Stimulated activated CD4-positive, alpha-beta T cell treated with anti-CD3 and anti-CD28 coated beads, Interleukin-2, amount 100 ng/mL, for 48 hours (primary cell): ENCODE results near the gene ZNF669.
"Not testable (repeated sequence)": the region's sequence is repeated elsewhere in the genome, so short reads cannot be mapped to it uniquely, and the experiment has no call there.

Source experiments
- DNase-seq, 2 donors: peaks; one replicate each; pipeline ENCODE4 v3.0.0-alpha.2; 2020

Gene ZNF669

DNA sequence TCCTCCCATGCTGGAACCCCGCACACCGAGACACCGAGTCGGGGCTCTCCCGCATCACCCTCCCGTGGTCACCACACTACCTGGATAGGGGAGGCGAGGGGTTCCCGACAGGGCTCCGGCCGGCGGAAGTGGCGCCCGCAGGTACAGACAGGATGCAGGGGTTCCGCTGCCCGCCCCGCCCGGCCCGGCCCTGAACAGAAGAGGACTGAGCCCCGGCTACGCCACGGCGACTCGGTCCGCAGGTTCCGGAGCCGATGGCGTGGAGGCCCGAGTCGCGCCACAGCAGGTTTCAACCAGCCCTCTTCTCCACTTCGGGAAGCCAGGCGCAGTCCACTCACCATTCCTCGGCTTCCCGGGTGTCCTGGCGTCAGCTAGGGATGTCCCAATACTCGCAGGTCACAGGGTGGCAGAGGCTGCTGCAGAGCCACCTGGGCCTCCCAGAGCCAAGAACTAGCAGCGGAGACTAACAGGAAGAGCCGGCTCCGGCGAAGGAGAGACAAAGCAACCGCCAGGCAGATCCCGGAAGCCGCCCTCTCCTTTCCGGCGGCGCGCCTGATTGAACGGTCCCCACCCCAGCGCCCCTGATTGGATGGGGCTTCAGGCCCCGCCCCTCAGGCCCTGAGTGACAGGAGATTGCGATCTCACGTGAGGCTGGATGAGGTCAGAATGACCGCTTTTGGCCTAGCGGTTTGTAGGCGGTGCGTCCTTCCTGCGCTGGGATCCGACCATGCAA is at the start of gene ZNF669:
TSS of gene ZNF669 (minus strand) at position 498 of the 733 bp plus-strand sequence. CDS start at position 341, 157 bp downstream.
- DNase-seq, result peak; percentile 88 to 89

DNA sequence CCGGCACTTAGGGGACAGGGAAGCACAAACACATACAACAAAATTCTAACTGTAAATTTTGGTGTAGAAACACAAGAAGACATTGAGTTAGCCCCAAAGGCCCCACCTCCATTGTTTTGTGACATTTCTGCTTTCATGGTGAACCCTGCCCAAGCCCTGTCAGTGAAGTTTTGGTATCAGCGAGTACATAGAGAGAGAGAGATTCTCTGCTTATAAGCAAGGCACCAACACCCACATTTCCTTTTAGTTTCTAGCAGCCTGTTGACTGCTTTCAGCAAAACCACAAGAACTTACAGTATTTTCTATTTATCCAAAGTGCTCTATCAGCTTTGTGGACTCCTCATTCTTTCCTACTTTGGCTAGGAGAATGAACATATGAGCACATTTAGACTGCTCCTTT is 43.6 kb upstream of the ZNF669 start:
- DNase-seq, result no peak

DNA sequence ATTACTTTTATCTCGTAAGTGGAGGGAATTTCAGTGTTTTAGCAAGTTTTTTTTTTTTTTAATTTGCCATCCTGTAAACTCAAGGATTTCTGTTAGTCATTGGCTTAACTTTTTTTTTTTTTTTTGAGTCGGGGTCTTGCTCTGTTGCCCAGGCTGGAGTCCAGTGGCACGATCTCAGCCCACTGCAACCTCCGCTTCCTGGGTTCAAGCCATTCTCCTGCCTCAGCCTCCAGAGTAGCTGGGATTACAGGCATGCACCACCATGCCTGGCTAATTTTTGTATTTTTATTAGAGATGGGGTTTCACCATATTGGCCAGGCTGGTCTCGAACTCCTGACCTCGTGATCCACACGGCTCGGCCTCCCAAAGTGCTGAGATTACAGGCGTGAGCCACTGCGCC is 43.0 kb upstream of the ZNF669 start:
- DNase-seq, result not testable (repeated sequence)

DNA sequence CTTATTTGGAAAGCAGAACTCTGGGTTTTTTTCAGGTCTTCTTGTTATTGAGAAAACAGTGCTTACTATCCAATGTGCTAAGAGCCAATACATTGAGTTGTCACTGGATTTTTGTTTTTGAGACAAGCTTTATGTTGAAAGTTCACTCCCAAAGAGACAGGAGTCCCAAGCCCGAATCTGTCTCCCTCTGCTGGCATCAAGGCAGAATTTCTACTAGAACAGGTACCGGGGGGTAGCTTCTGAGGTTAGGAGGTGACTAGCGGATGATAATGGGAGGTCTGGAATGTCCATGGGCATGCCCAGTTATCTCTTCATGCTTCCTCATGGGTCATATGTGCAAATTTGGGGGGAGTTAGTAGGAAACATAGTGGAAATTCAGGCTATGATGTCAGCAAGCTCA is 42.5 kb upstream of the ZNF669 start:
- no peak for DNase-seq

DNA sequence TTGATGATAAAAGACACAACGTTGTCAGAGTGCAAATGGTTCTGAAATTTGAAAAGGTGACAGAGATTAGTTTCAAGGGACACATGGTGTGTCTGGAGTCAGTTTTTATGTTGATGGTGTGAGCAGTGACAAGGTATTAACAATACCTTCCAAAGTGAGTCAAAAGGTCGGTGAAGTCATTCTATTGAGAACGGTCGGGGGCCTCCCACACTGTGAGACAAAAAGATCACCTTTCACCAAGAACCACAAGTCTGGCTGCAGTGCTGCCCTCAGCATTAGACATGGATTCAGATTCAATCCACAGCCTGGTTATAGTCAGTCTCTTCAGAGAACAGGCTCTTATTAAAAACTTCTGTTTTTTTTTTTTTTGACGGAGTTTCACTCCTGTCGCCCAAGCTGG is 41.1 kb upstream of the ZNF669 start:
- no peak for DNase-seq

DNA sequence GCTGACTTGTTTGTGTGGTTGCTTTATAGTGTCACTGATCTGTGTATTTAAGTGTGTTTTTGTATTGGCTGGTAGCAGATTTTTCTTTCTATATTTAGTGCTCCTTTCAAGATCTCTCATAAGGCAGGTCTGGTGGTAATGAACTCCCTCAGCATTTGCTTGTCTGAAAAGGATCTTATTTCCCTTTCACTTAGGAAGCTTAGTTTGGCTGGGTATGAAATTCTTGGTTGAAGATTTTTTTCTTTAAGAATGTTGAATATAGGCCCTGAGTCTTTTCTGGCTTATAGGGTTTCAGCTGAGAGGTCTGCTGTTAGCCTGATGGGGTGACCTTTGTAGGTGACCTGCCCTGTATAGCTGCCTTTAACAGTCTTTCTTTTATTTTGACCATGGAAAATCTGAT is 35.4 kb upstream of the ZNF669 start:
- DNase-seq, result not testable (repeated sequence)

DNA sequence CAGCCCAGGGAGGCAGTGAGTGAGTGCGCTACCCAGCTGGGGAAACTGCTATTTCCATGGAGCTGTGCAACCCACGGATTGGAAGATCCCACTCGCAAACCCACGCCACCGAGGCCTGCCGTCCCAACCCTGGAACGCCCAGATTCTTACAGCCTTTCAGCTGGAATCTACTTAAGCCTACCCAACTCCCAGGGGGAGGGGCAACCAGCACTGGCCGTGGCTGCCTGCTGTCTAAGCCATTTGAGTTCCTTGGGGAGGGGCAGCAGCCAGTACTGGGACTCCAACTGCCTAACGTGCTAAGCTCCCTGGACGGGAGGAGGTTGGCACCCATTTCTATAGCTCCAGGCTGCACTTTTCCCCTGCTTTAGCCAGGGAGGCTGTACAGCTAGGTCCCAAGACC is 27.1 kb upstream of the ZNF669 start:
- no peak for DNase-seq

DNA sequence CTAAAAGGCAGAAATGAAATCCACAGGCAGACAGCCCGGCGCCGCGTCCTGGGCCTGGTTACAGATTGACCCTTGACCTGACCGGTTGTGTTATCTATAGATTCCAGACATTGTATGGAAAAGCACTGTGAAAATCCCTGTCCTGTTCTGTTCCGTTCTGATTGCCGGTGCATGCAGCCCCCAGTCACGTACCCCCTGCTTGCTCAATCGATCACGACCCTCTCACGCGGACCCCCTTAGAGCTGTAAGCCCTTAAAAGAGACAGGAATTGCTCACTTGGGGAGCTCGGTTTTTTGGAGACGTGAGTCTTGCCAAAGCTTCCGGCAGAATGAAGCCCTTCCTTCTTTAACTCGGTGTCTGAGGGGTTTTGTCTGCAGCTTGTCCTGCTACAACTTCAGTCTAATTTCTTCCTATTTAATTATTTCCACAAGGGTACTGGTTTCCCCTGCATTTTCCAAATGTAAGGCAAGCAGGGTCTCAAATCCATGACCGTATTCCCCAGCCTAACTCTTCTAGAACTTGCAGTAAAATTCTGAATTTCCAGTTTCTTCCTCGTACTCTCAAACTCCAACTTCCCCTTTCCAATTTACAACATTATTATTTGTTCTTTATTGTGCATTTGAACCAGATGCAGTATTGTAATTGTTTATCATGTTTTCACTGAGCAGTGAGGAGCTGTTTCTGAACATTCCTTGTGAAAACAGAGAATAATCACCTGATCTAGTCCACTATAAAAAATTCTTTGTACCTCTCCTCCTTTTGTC is 23.5 kb upstream of the ZNF669 start:
- DNase-seq, result not testable (repeated sequence)

DNA sequence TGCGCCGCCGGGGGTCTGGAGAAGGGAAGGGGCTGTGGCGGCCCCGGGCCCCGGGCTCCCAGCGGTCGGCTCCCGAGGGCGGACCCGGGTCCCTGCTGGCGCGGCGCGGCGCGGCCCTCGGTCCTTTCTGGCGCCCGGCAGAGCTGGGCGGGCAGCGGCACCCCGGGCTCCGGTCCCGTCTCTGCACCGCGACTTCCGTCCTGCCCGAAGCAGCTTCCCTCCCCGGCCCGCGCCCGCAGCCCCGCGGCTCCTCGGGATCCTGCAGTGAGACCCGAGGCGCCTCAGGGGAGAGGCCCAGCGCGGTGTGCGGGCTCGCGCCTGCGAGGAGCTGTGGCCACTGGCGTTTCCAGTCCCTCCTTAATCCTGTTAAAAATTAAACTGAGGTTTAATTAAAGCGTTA is 22.4 kb upstream of the ZNF669 start:
- DNase-seq, result not testable (repeated sequence)

DNA sequence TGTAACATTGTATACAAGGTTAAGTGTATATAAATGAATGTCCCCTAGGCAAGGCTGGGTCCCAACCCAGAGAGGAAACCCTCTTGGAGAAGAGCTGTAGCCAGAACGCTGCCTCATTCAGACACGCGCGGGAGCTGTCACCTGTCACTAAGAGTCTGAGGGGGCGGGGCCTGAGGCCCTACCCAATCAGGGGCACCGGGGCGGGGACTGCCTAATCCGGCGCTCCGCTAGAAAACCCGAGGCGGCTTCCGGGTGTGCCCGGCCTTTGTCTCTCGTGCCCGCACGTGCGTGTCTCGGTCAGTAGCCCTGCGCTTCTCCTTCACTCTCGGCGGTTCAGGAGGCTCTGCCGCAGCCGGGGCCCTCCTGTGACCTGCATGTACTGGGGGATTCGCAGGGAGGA is 22.0 kb upstream of the ZNF669 start:
- not testable (repeated sequence) for DNase-seq

DNA sequence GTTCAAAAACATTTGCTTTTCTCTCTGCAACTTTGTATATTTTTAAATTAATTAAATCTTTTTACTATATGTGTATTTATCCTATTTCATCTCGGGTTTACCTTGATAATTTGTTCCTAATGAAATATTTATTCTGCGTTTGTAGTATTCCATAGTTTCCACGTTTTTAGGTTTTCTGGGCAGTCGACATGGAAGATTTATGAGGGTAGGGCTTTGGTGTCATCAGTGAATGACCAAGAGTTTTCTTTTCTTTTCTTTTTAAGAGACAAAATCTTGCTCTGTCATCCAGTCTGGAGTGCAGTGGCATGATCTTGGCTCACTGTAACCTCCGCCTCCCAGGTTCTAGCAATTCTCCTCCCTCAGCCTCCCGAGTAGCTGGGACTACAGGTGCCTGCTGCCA is 17.2 kb upstream of the ZNF669 start:
- DNase-seq, result no peak

DNA sequence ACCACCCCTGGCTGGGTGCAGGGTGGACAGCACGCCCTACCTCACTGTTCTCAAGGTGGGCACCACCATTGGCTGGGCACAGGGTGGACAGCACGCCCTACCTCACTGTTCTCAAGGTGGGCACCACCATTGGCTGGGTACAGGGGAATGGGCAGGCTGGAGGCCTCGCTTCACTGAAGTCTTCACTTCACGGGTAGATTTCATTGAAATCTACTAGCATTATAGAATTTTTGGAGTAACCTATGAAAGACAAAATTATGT is 16.2 kb upstream of the ZNF669 start:
- not testable (repeated sequence) for DNase-seq

DNA sequence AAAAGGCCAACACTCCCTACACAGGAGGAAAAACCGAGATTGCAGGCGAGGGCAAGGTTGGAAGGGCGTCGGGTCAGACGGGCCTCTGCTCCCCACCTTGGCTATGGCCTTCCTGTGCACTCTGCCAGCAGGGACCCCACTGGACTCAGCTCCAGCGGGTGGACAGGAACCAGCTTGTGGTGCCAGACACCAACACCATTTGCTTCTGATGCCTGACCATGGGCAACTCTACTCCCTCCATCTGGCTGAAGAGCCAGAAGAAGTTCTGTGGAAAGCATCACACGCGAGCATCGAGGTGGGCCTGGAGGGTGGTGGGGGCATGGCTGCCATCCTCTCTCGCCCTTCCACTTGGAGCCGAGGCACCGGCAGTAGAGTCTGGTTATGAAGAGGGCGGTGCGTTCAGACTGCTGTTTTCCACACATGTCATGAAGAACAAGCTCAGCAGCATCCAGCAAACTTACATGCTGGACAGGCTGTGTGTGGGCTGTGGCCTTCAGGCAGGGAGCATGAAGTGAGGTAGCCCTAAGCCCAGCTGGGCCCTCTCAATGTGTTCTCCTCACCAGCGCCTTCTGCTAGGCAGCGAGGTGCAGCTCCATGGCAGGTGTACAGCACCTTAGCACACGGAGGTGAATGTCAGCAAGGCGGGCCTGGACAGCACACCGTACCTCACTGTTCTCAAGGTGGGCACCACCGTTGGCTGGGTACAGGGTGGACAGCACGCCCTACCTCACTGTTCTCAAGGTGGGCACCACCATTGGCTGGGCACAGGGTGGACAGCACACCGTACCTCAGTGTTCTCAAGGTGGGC is 15.6 kb upstream of the ZNF669 start:
- no peak for DNase-seq

DNA sequence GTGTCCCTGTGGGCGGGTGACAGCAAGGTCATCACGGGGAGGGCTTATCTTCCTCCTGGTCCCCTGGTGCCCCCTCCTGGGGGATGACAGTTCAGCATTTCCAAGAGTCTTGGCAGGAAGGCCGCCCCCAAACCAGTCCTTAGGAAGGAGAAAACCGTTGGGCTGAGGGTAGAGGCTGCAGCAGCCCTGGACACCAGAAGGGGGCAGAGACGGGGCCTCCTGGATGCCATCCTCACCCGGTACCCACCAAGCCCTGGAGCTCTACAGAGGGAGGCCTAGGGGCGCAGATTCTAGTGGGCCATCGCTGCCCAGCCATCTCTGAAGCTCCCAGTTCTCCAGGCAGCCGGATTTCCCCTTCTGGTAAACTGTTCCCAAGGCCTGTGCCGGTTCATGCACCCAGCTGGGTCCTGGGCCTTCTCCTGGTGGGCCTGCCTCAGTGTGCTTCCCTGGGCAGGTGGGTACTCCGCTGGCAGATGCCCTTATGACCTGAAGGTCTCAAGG is 14.8 kb upstream of the ZNF669 start:
- peak in 1 of 2 donors; percentile 10 for DNase-seq

DNA sequence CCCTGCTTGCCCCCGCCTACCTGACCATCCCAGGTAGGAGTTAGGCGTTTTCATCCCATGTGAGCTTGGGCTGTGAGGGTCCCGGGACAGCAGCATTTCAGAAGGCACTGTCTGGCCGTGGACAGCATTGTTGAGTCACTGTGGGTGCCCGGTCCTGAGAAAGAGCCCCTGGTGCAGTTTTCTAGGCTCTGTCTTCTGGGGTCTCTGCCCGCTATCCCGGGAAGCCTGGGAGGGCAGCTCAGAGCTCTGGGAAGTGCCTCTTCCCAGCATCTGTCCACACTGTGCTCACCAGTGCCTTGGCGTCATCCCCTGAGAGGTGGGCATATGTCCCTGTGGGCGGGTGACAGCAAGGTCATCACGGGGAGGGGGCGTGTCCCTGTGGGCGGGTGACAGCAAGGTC is 11.4 kb upstream of the ZNF669 start:
- DNase-seq, result no peak

DNA sequence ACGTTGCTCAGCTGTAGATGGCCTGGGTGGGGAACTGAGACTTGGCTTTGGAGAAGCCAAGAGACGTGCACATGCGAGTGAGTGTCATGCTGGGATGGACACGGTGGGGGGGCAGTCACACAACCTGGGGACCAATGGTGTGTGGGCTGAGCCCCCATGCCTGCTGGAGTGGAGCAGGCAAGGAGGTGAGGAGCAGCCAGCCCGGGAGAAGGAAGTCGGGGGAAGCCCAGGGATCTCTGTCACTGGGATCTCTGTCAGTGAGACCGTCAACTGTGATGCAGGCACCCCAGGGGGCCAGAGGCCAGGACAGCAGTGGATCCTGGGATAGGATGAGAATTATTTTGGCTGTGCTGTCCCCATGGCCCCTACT is 11.0 kb upstream of the ZNF669 start:
- DNase-seq, result no peak

DNA sequence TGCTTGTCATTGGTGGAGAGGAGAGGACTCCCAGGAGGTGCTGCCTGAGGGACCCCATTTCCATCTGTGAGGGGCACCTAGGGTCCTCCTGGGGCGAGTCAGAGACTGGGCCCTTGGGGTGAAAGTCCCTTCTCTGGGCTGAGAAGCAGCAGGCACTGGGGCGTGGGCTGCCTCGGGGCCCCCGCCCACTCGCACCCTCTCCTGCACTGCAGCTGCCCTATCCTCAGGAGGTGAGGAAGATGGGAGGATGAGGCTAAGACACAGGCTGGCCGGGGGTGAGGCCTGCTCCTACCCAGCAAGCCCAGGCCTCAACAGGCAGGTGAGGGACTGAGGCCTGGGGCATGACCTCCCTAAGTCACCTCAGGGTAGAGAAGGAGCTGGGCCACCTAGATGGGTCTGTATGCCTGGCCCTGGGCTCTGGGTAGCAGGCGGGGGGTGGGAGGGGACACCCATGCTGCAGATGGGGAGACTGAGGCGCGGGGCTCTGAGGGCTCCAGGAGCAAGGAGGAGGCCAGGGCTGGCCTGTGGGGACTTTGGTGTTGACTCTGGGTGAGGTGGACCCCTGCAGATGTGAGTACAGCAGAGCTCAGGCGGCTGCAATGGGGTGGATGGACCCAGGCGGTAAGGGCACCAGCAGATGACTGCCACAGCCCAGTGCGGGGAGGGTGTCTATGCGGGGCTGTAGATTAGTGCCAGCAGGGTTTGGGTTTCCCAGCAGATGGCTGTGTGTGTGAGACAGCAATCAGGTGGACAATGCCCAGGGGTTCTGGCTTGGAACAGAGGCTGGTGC is 10.4 kb upstream of the ZNF669 start:
- no peak for DNase-seq

DNA sequence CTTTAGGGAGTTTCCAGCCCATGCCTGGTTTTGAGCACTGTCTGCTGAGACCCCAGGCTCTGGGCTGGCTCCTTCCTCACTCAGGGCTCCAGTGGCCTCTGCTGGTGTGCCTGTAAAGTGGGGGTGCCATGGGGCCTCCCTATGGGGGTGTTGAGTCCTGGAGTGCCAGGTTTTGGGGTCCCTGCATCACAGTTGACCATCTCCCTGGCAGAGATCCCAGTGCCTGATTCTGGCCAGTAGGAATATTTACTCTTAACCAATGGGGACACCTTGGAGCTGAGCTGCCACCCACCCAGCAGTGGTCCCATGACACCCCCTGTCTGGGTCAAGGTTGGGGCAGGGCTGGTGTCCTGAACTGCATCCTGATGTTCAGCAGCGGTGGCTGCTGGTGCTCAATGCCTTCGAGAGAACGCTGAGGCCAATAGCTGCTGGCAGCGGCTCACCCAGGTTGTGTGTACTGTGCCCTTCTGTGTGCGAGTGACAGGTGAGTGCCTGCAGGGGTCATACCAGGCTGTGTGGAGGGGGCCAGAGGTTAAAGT is 9.6 kb upstream of the ZNF669 start:
- no peak for DNase-seq

DNA sequence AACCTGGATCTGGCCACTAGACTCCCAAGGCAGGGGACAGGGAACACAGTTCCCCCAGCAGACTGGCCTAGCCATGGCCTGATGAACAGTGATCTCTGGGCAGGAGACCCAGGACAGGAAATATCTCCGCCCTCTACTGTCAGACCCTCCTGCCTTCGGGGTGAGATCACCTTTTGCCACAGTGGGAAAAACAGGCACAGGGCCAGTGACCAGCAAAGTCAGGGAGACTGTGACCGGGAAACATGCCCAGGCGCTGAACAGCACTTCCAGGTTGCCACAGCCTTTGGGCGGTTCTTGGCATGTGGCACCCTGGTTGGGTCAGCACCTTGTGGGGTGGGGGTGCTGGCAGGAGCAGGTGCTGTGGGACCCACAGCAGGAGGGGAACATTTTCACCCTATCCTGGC is 8.9 kb upstream of the ZNF669 start:
- no peak for DNase-seq

DNA sequence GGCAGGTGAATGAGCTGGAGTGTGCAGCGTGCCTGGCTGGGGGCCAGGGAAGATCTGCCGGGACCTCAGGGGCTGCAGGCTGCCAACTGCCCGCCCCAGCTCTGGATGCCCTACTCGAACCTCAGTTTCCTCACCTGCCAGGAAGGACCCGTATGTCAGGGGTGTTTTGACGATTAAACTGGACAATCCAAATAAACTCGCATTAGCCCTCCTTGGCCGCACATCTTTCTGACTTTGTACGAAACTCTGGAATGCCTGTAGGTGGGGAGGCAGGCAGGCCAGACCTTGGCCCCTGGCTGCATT is 8.3 kb upstream of the ZNF669 start:
- no peak for DNase-seq

DNA sequence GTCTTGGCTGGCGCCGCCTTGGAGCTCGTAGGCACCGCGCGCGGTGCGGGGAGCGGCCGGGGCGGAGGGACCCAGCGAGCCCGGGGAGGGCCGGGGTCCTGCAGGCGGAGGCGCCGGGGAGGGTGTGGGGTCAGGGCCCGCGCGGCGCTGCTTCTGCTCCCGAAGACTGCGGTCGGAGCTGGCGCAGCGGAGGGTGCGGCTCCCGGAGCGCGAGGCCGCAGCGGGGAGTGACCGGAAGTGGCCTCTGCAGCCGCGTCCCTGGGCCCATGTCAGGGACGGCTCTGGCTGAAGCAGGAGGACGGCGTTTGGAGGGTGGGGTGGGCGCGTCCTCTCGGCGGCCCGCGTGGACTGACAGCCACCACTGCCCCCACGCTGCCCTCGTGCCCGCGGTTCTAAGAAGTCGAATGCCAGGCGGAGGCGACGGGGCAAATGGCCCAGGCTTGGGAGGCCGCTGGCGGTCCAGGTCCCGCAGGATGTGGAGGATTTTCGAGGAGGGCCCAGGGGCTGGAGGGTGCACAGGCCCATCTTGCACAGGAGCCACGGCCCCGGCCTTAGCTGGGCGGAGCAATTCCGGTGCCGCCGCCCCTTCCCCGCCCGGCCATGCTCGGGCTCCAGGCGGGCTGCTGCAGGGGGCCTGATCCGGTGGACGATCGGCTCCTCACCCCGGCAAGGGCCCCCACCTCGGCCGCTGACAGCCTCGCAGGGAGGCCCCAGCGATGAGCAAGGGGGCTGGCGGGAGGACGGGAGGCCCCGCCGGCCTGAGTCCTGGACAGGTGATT is 7.7 kb upstream of the ZNF669 start:
- no peak for DNase-seq

DNA sequence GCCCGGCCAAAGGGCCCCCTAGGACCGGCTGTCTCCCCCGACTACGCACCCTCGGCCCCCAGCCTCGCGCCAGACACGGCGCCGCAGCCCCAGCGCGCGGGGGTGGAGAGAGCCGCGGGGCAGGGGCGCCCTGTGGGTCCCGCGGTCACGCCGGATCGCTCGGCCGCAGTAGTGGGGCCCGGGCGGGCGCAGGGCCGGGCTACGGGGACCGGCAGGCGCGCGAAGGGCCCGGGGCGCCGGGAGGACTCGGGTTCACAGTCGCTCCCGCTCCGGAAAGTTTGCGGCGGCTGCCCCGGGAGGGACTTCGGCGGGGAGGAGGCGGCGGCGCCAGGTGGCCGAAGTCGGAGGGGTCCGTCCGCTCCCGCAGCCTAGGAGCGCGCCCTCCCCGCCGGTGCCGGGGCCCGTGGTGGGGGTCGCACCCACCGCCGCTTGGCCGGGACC is 7.1 kb upstream of the ZNF669 start:
- DNase-seq, result no peak
